ENCODE data around the gene GJA9.

Gene GJA9

GRCh38 chr1:38829368-38829767, 52.0 kb downstream of the GJA9 start:
- DNase-seq: no peak

GRCh38 chr1:38827318-38827717, 54.1 kb downstream of the GJA9 start:
- DNase-seq: no peak

DNA sequence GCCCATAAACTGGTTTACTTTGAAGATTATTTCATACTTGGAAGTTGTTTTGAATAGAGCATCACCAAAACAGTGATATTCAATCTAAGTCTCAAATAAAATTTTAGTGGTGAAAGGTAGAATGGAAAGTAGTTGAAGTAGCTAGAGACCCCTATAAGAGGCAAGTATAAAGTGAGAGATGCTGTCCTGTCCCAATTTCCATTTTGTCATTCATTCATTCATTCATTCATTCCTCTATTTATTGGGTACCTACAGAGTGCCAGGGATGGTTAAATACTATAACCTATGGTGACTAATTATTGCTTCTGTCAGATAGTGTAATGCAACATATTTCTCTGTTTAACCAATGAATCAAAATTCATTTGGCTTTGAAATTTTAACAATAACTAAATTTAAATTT, 54.5 kb downstream of the GJA9 start:
- no peak for DNase-seq

- no peak for DNase-seq
These were observed 55.1 kb downstream of the GJA9 start for GRCh38 chr1:38826262-38826661.
